H1 (cell line): ENCODE data around the gene COL6A3.

Experiments used
- ATF3 ChIP-seq: IDR thresholded peaks from 2 replicates; pipeline ENCODE4 v1.6.1; 2011; ENCODE audit warnings: low read depth, mild to moderate bottlenecking, low read length; ENCODE audit not compliant: insufficient read depth
- CHD1 ChIP-seq: IDR thresholded peaks from 2 replicates; pipeline ENCODE4 v1.6.1; 2012; ENCODE audit warnings: low read depth, low read length, improper control_type of control experiment
- CTCF ChIP-seq, 3 experiments: IDR thresholded peaks; 1 replicate in 2 of 3; 2 replicates in 1 of 3; pipeline versions ENCODE4 v1.5.1 to v1.6.1; 2011; ENCODE audit warnings: low read length in 3 of 3, mild to moderate bottlenecking in 3 of 3, inconsistent platforms in 2 of 3, low read depth in 1 of 3, moderate library complexity in 1 of 3; ENCODE audit not compliant: insufficient read depth in 1 of 3; ENCODE audit errors: control extremely low read depth in 1 of 3
- EZH2 ChIP-seq: fragments of 200-600 bp; sonication (generic); IDR thresholded peaks from 2 replicates; pipeline ENCODE4 v1.7.1; 2012; ENCODE audit warnings: low read depth, mild to moderate bottlenecking, moderate library complexity, low read length, inconsistent platforms; ENCODE audit not compliant: severe bottlenecking
- GTF2F1 ChIP-seq: IDR thresholded peaks from 2 replicates; pipeline ENCODE4 v1.6.1; 2012; ENCODE audit warnings: low read depth, low read length, improper control_type of control experiment, borderline replicate concordance
- JUND ChIP-seq: IDR thresholded peaks from 2 replicates; pipeline ENCODE4 v1.6.1; 2011; ENCODE audit warnings: mild to moderate bottlenecking, improper control_type of control experiment, low read length
- KDM1A ChIP-seq: fragments of 200-600, 300-600 bp; sonication (generic); IDR thresholded peaks from 2 replicates; pipeline ENCODE4 v1.7.1; 2016; ENCODE audit warnings: mild to moderate bottlenecking, low read length, borderline replicate concordance
- POLR2A ChIP-seq, 2 experiments: IDR thresholded peaks; 1 replicate in 1 of 2; 2 replicates in 1 of 2; pipeline ENCODE4 v1.6.1; 2011; ENCODE audit warnings: low read depth in 2 of 2, low read length in 2 of 2, mild to moderate bottlenecking in 2 of 2; ENCODE audit errors: control extremely low read depth in 1 of 2
- POLR2AphosphoS5 ChIP-seq: IDR thresholded peaks from 2 replicates; pipeline ENCODE4 v1.6.1; 2011; ENCODE audit warnings: low read depth, low read length
- RAD21 ChIP-seq, 2 experiments: IDR thresholded peaks in 1 of 2; conservative IDR thresholded peaks in 1 of 2; 2 replicates each; pipeline ENCODE4 v1.6.1; 2011; ENCODE audit warnings: low read depth in 2 of 2, low read length in 2 of 2, improper control_type of control experiment in 1 of 2, inconsistent platforms in 1 of 2, mild to moderate bottlenecking in 1 of 2, moderate library complexity in 1 of 2
- SRF ChIP-seq: IDR thresholded peaks from 2 replicates; pipeline ENCODE4 v1.6.1; 2011; ENCODE audit warnings: mild to moderate bottlenecking, low read depth, low read length, moderate library complexity

GRCh38 chr2:237378650-237379049 is 35.3 kb downstream of the COL6A3 start:
- TF ChIP-seq RAD21 (IDR thresholded peaks at IDR 0.05 in 1 of 2, conservative IDR thresholded peaks at IDR 0.05 in 1 of 2; ENCODE audit: low read depth in 2 of 2, low read length in 2 of 2) = no peak
- no peak for TF ChIP-seq POLR2AphosphoS5
- no peak for TF ChIP-seq CTCF (IDR thresholded peaks at IDR 0.05; ENCODE audit: control extremely low read depth in 1 of 3, insufficient read depth in 1 of 3, low read depth in 1 of 3, low read length in 3 of 3)
- no peak for TF ChIP-seq SRF
- no peak for TF ChIP-seq KDM1A
- TF ChIP-seq JUND = no peak
- TF ChIP-seq POLR2A (IDR thresholded peaks at IDR 0.05; ENCODE audit: control extremely low read depth in 1 of 2, low read depth in 2 of 2, low read length in 2 of 2) = no peak
- no peak for TF ChIP-seq EZH2
- TF ChIP-seq CHD1 = no peak
- TF ChIP-seq GTF2F1 = no peak
- no peak for TF ChIP-seq ATF3
